Effector memory CD8-positive, alpha-beta T cell (primary cell): ENCODE data around the gene C1orf116.
A peak's percentile ranks its signal among the peaks of the same experiment; 100 is the strongest.

Experiments used
- ATAC-seq: fragments of 150-1000 bp; cut with Tn5 transposase; replicated peaks from 2 replicates; pipeline ENCODE4 v1.10.0; 2021; ENCODE audit warnings: mild to moderate bottlenecking, moderate library complexity
- DNase-seq, 3 experiments: peaks; one replicate each; pipeline ENCODE4 v3.0.0; 2021
- H3K27ac Mint-ChIP-seq, 2 donors: one replicate each; pipeline ENCODE4 v1.8.0; 2022; ENCODE audit warnings: mild to moderate bottlenecking in 2 of 2, mixed read lengths in 2 of 2, moderate library complexity in 2 of 2
- H3K27me3 Mint-ChIP-seq, 2 donors: one replicate each; pipeline ENCODE4 v1.8.0; 2022; ENCODE audit warnings: mixed read lengths in 2 of 2
- H3K36me3 Mint-ChIP-seq: one replicate; pipeline ENCODE4 v1.8.0; 2022; ENCODE audit warnings: mild to moderate bottlenecking, moderate library complexity, mixed read lengths; ENCODE audit not compliant: insufficient read depth
- H3K4me1 Mint-ChIP-seq, 2 donors: one replicate each; pipeline ENCODE4 v1.8.0; 2022; ENCODE audit warnings: low read depth in 2 of 2, mixed read lengths in 2 of 2
- H3K4me3 Mint-ChIP-seq, 2 donors: one replicate each; pipeline ENCODE4 v1.8.0; 2022; ENCODE audit warnings: mild to moderate bottlenecking in 2 of 2, mixed read lengths in 2 of 2, moderate library complexity in 2 of 2
- H3K9me3 Mint-ChIP-seq, 2 donors: one replicate each; pipeline ENCODE4 v1.8.0; 2022; ENCODE audit warnings: mixed read lengths in 2 of 2

Gene C1orf116

DNA sequence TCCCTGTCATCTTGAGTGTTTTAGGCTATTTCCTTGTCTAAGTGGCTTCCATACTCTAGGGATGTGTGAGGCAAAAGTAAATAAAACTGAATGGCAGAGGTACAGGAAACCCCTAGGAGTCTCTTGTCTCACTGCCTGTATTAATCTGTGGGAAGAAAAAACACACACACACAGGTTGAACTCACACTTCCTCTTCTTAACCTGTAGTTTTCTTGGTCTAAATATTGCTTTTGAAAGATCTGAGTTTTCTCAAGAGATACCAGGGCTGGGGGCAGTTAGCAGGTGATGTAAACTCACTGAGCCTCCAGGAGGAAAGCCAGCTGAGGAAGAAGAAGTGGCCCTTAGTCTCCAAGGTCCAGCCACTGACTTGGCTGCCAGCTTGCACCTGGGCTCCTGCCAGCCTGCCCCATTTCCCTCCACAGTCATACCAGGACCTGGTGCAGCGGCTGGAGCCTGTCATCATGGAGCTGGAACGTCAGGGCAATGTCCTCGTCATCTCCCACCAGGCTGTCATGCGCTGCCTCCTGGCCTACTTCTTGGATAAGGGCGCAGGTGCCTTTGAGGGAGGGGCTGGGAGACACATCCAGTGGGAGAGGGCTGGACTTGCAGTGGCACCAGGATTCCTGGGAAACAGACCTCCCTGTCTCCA lies 37.4 kb upstream of the C1orf116 start:
- Mint-ChIP-seq H3K27me3 (peaks cover 0 to 8% of the 10 kb centered on the region in 2 donors), H3K27ac (no peak overlapping the region), H3K36me3 (peaks cover 3% of the 10 kb centered on the region), H3K9me3 (no peaks in the 10 kb centered on the region), H3K4me3 (no peak overlapping the region), H3K4me1 (peaks cover 9 to 13% of the 10 kb centered on the region in 2 donors)
- ATAC-seq (no peak), DNase-seq (no peak)

DNA sequence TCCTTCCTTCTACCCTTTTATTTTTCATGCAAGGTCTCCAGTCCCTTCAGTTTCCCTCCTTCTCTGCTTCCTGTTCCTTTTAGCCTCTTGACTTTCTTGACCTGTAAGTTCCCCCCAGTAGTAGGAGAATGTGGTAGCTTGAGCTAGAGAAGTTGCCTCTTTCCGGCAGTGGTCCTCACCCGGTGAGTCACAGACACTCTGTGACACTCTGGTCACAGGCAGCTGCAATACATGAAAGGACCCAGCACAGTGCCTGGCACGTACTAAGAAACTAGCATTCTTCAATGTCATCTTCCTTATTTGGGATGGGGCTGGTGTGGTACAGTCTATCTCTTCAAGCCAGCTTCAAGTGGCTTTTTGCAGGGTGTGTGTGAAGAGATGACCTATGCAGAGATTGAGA lies 36.5 kb upstream of the C1orf116 start:
- Mint-ChIP-seq H3K4me3 (no peak overlapping the region), H3K4me1 (peaks cover 9 to 13% of the 10 kb centered on the region in 2 donors), H3K27ac (peak overlapping the region in 1 of 2 donors; percentile 7), H3K9me3 (no peaks in the 10 kb centered on the region), H3K27me3 (no peaks in the 10 kb centered on the region), H3K36me3 (peaks cover 4% of the 10 kb centered on the region)
- DNase-seq (no peak), ATAC-seq (no peak)

DNA sequence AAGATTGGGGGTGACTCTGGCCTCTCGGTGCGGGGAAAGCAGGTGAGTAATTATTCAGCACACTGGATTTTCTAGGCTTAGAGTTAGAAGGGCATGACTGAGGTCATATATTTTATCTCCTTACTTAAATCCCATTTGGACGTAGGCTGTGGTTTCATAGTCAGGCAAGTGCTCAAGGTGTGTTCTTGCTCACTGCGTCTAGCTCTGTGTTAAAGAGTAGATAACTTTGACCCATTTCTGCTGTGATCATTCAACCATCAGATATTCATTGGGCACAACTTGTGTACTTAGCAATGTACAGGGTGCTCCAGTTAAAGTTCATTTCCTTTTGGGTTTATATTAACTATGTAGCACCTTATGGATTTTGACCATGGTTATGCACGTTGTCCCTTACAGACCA lies 35.1 kb upstream of the C1orf116 start:
- H3K36me3 Mint-ChIP-seq: peaks cover 5% of the 10 kb centered on the region
- no peak overlapping the region for H3K27ac Mint-ChIP-seq
- DNase-seq: no peak
- H3K4me1 Mint-ChIP-seq: peaks cover 9 to 13% of the 10 kb centered on the region in 2 donors
- H3K27me3 Mint-ChIP-seq: no peaks in the 10 kb centered on the region
- no peaks in the 10 kb centered on the region for H3K9me3 Mint-ChIP-seq
- no peak overlapping the region for H3K4me3 Mint-ChIP-seq
- no peak for ATAC-seq

DNA sequence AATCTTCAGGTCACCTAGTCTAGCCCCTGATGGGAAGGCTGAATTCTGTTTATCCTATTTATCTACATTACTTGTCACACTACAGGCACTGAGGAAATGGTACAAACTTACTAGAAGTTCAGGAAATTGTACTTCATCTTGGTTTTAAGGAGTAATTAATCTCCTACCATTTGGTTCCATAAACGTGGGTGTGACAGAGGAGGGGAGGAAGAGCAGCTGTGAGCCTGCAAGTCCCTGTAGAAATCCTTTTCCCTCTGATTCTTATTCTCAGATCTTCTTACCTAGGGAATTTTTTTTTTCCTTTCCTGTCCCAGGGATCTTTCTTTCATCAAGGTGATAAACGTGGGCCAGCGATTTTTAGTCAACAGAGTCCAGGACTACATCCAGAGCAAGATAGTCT lies 34.6 kb upstream of the C1orf116 start:
- Mint-ChIP-seq H3K4me3 (no peak overlapping the region), H3K27me3 (no peaks in the 10 kb centered on the region), H3K9me3 (no peaks in the 10 kb centered on the region), H3K4me1 (peaks cover 9 to 13% of the 10 kb centered on the region in 2 donors), H3K36me3 (peaks cover 5% of the 10 kb centered on the region), H3K27ac (no peak overlapping the region)
- ATAC-seq (no peak), DNase-seq (no peak)

DNA sequence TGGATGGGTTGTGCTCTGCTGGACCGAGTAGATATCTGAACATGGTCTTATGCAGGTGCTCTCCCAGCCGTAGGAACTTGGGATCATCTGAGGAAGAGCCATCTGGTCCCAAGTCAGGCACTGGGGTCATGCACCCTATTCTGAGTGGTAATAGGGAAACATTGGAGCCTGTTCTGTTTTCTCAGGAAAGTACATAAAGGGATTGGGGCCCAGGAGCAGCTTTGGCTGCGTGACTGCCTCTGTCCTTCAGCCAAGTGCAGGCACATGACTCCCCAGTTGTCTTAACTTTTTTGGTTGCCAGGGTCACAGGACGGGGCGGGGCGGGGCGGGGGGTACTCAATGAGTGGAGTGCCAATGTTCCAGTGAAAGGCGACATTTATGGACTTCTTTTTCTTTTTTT lies 32.0 kb upstream of the C1orf116 start:
- peaks cover 5% of the 10 kb centered on the region for H3K36me3 Mint-ChIP-seq

DNA sequence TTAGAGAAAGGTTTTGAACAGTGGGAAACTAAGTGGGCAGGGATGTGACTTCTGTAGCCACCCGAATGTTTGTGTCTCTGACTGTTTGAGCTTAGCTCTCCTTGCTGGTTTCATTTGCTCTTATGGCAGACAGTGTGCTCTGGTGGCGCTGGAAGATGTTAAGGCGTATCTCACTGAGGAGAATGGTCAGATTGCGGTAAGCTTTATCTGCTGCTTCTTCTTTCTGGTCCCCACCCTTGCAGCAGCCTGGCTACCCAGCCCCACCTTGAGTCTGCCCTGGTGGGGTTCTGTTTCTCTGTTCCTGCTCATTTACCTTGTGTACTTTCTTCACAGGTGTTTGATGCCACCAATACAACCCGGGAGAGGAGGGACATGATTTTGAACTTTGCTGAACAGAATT lies 30.5 kb upstream of the C1orf116 start:
- no peak for ATAC-seq
- Mint-ChIP-seq H3K9me3 (no peaks in the 10 kb centered on the region), H3K36me3 (peaks cover 5% of the 10 kb centered on the region), H3K27ac (no peak overlapping the region), H3K27me3 (no peaks in the 10 kb centered on the region), H3K4me3 (no peak overlapping the region), H3K4me1 (peaks cover 0 to 1% of the 10 kb centered on the region in 2 donors)
- DNase-seq: no peak

More for the DNA sequence above, 32.0 kb upstream of the C1orf116 start:
- ATAC-seq (no peak), DNase-seq (no peak)
- H3K9me3 Mint-ChIP-seq: no peaks in the 10 kb centered on the region
- peaks cover 3 to 5% of the 10 kb centered on the region in 2 donors for H3K4me1 Mint-ChIP-seq
- no peak overlapping the region for H3K4me3 Mint-ChIP-seq
- no peaks in the 10 kb centered on the region for H3K27me3 Mint-ChIP-seq
- H3K27ac Mint-ChIP-seq: no peak overlapping the region

DNA sequence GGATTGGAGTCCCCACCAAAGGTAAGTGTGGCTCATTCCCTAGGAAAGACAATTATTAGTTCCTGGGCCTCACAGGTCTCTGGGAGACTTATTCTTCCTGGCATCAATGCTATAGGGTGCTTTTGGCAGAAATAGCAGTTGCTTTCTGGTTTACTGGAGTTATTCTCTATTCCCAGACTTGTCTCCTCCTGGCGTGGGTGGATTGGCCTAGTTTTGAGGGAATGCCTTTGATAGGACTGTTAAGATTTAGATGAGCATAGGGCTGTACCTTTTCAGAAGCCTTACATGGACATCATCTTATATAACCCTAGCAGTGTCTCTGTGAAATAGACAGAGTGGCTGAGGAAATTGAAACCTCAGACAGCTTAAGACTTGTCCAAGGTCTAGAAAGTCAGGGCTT lies 29.5 kb upstream of the C1orf116 start:
- no peak for ATAC-seq
- Mint-ChIP-seq H3K4me1 (peaks cover 0 to 1% of the 10 kb centered on the region in 2 donors), H3K27me3 (no peaks in the 10 kb centered on the region), H3K4me3 (no peak overlapping the region), H3K9me3 (no peaks in the 10 kb centered on the region), H3K36me3 (peaks cover 5% of the 10 kb centered on the region), H3K27ac (no peak overlapping the region)
- DNase-seq: no peak

DNA sequence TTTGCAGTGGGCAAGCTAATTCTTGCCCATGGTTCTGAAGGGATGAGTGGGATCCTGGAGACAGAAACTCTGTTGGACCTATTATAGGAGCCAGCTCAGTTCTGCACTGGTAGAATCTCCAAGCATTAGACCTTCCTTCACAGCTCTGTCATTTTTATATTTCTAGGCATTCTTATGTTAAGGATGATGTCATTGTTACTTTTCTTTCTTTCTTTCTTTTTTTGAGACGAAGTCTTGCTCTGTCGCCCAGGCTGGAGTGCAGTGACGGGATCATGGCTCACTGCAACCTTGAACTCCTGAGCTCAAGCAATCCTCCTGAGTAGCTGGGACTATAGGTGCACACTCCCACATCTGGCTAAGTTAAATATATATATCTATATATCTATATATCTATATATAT lies 28.0 kb upstream of the C1orf116 start:
- Mint-ChIP-seq H3K4me3 (no peak overlapping the region), H3K4me1 (peaks cover 0 to 1% of the 10 kb centered on the region in 2 donors), H3K27me3 (peaks cover 0 to 9% of the 10 kb centered on the region in 2 donors), H3K36me3 (peaks cover 3% of the 10 kb centered on the region), H3K9me3 (no peaks in the 10 kb centered on the region), H3K27ac (no peak overlapping the region)
- DNase-seq (no peak), ATAC-seq (no peak)

DNA sequence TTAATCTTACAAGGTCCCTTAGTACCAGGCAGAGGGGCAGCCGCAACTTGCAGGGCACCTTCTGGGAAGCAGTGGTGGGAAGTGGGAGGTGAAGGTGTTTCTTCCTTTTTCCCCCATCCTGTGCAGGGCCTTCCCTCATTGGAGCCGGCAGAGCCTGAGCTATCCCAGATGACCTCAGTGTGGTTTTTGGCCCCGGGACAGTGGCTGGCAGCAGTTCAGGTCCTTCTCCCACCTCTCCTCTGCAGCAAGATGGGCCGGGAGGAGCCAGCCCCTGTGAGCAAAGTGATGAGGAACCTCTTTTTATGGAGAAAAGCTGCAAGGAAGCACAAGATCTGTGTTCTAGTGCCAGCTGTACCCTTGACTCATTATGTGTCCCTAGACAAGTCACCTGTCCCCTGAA lies 27.3 kb upstream of the C1orf116 start:
- peaks cover 3% of the 10 kb centered on the region for H3K36me3 Mint-ChIP-seq
- H3K4me3 Mint-ChIP-seq: no peak overlapping the region
- ATAC-seq (no peak), DNase-seq (no peak)
- H3K27ac Mint-ChIP-seq: no peak overlapping the region
- H3K9me3 Mint-ChIP-seq: no peaks in the 10 kb centered on the region
- peaks cover 0 to 1% of the 10 kb centered on the region in 2 donors for H3K4me1 Mint-ChIP-seq
- H3K27me3 Mint-ChIP-seq: peaks cover 0 to 9% of the 10 kb centered on the region in 2 donors

DNA sequence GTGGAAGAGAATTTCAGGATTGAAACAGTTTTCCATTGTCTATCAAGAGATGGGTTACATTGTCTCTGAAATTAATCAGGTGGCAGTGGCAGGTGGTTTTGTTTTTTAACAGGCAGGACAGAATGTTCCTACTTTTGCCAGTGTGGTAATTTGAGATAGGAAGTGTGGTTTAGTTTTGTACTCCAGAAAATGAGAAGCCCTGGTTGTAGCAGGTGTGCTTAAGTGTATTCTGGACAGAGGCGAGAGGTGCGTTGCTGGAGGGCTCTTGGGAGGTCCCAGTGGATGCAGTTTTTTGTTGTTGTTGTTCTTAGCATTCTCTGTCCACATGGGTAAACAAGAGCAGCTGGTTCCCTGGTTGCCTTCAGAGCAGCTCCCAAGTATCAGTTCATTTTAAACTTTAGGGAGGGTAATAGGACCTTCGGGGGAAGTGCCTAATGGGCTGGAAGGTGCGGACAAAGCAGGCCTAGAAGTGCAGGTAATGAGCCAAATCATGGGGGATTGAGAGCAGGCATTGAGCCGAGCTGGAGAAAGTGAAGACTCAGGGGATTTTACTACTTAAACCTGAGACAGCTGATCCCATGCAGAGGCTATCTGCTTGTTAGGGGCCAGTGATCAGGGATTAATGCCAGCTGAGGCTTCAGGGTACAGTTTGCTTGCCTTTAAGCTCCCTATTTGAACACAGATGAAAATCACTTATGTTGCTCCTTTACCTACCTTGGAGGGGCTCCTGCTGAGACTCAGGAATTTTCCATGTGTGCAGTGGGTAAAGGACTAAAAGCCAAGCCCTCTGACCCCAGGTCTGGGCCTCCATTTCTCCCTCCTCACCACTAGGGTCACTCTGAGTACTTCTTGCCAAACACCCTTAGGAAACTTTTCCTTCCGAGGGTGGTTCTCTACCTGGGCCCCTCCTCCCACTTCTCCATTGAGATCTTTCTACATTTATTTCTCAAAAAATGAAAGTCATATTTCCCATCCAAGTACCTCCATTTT lies 26.6 kb upstream of the C1orf116 start:
- H3K27me3 Mint-ChIP-seq: peaks cover 0 to 9% of the 10 kb centered on the region in 2 donors
- H3K36me3 Mint-ChIP-seq: peaks cover 2% of the 10 kb centered on the region
- peaks cover 0 to 2% of the 10 kb centered on the region in 2 donors for H3K4me1 Mint-ChIP-seq
- ATAC-seq (no peak), DNase-seq (no peak)
- H3K9me3 Mint-ChIP-seq: no peaks in the 10 kb centered on the region
- no peak overlapping the region for H3K27ac Mint-ChIP-seq
- H3K4me3 Mint-ChIP-seq: no peak overlapping the region

DNA sequence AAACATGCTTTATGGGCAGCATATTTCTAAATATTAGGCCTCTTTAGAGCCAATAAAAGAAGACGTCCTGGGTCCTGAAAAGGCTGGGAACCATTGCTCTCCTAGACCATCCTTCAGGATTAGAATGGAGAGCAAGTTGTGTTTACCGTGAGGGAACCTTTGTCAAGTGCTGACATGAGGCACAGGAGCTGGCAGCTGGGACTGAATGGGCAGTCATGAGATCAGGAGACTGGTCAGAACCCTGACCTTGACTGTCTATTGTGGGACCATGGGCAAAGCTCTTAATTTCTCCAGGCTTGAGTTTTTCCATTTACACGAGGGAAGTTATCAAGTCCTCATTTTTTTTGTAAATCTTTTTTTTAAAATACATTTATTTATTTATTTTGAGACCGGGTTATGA lies 25.7 kb upstream of the C1orf116 start:
- H3K36me3 Mint-ChIP-seq: no peaks in the 10 kb centered on the region
- no peak overlapping the region for H3K27ac Mint-ChIP-seq
- H3K4me3 Mint-ChIP-seq: no peak overlapping the region
- ATAC-seq: no peak
- H3K27me3 Mint-ChIP-seq: peaks cover 0 to 9% of the 10 kb centered on the region in 2 donors
- H3K4me1 Mint-ChIP-seq: peaks cover 2 to 5% of the 10 kb centered on the region in 2 donors
- H3K9me3 Mint-ChIP-seq: no peaks in the 10 kb centered on the region
- DNase-seq: no peak

DNA sequence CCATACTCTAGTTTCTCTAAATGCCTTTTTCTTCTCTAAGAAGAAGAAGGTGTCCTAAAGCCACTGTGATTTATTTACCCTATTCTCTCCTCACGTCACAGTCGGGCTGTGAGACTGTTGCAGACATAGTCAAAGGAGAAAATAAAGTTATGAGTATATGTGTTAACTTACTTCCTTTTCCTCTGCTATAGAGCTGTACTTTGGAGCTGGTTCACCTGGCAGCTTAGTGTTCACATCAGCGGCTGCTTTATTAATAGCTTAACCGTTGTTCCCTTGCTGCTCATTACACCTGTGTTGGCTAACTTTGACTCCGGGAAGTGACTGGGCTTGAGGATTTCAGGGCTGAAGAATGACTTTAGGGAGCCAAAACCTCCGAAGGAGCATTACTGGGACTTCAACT lies 24.1 kb upstream of the C1orf116 start:
- H3K9me3 Mint-ChIP-seq: no peaks in the 10 kb centered on the region
- H3K4me1 Mint-ChIP-seq: peaks cover 13 to 15% of the 10 kb centered on the region in 2 donors
- no peak for DNase-seq
- ATAC-seq: no peak
- no peak overlapping the region for H3K4me3 Mint-ChIP-seq
- H3K36me3 Mint-ChIP-seq: peaks cover 6% of the 10 kb centered on the region
- H3K27ac Mint-ChIP-seq: no peak overlapping the region
- peaks cover 0 to 9% of the 10 kb centered on the region in 2 donors for H3K27me3 Mint-ChIP-seq

DNA sequence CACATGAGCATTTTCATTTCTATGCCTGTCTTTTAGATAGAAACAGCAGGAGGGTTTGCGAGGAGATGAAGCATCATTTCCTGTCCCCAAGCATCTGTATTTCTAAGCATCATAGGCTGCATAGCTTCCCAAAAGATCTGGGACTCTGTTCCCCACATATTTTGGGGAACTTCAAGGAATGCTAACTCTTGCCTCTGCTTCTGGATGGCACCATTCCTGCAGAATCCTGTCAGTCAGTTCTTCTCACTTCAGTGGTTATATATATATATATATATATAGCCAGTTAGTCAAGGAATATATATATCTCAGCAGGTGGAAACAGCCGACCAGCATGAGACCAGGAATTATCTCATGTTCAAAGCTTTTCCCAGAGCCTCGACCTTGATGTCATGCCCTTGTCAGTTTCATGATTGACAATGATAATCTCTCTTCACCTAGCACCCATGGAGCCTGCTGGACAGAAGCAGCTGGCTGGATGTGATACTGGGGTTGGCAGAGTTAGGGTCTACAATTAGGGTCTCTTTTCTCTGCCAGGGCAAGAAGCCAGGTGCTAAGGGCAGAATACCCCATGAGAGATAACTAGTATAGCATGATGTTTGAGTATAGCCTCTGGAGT lies 22.9 kb upstream of the C1orf116 start:
- H3K27me3 Mint-ChIP-seq: peaks cover 0 to 9% of the 10 kb centered on the region in 2 donors
- ATAC-seq (no peak), DNase-seq (no peak)
- H3K36me3 Mint-ChIP-seq: peaks cover 9% of the 10 kb centered on the region
- H3K27ac Mint-ChIP-seq: no peak overlapping the region
- H3K4me1 Mint-ChIP-seq: peaks cover 19 to 20% of the 10 kb centered on the region in 2 donors
- no peaks in the 10 kb centered on the region for H3K9me3 Mint-ChIP-seq
- H3K4me3 Mint-ChIP-seq: no peak overlapping the region
